ENCODE data around the gene PROP1. TPM values are rescaled to one million over a fixed set of nuclear protein-coding genes. Genes with fewer than 3 reads are reported as not detected.
A peak's percentile ranks its signal among the peaks of the same experiment; 100 is the strongest.
"Not testable (repeated sequence)": the region's sequence is repeated elsewhere in the genome, so short reads cannot be mapped to it uniquely, and the experiment has no call there.

The PROP1 gene
- total RNA-seq, 1 experiment from 2014 or later, result not detected

- Histone ChIP-seq H3K79me2 (ENCODE audit: low read length) (no peaks in the 10 kb centered on the region), H2AFZ (ENCODE audit: low read length) (no peak overlapping the region), H4K20me1 (ENCODE audit: insufficient read depth, low read depth, low read length) (no peaks in the 10 kb centered on the region), H3K9ac (ENCODE audit: low read length) (no peak overlapping the region), H3K27me3 (ENCODE audit: low read length) (no peaks in the 10 kb centered on the region), H3K27ac (ENCODE audit: low read length) (no peak overlapping the region), H3K36me3 (ENCODE audit: insufficient read depth, low read length) (no peaks in the 10 kb centered on the region), H3K9me2 (replicated peaks; ENCODE audit: insufficient read depth, low read length) (no peaks in the 10 kb centered on the region), H3K4me3 (ENCODE audit: low read length) (no peak overlapping the region), H3K9me3 (ENCODE audit: low read length) (no peaks in the 10 kb centered on the region), H3K4me2 (ENCODE audit: low read depth, low read length, poor library complexity, severe bottlenecking) (no peak overlapping the region), H3K4me1 (ENCODE audit: low read length) (no peaks in the 10 kb centered on the region)
- DNase-seq, result peak; percentile 10
These were observed 11.3 kb downstream of the PROP1 start for GRCh38 chr5:177984584-177985206.

- H3K9ac ChIP-seq (ENCODE audit: low read length), result no peak overlapping the region
- H3K4me1 ChIP-seq (ENCODE audit: low read length), result no peaks in the 10 kb centered on the region
- H2AFZ ChIP-seq (ENCODE audit: low read length), result no peak overlapping the region
- no peak overlapping the region for H3K4me3 ChIP-seq (ENCODE audit: low read length)
- no peaks in the 10 kb centered on the region for H3K79me2 ChIP-seq (ENCODE audit: low read length)
- H3K27ac ChIP-seq (ENCODE audit: low read length), result no peak overlapping the region
- H3K36me3 ChIP-seq (ENCODE audit: insufficient read depth, low read length), result no peaks in the 10 kb centered on the region
- DNase-seq, result peak; percentile 17
- H4K20me1 ChIP-seq (ENCODE audit: insufficient read depth, low read depth, low read length), result no peaks in the 10 kb centered on the region
- H3K27me3 ChIP-seq (ENCODE audit: low read length), result no peaks in the 10 kb centered on the region
- H3K9me3 ChIP-seq (ENCODE audit: low read length), result no peaks in the 10 kb centered on the region
- no peak overlapping the region for H3K4me2 ChIP-seq (ENCODE audit: low read depth, low read length, poor library complexity, severe bottlenecking)
- no peaks in the 10 kb centered on the region for H3K9me2 ChIP-seq (replicated peaks; ENCODE audit: insufficient read depth, low read length)
These were observed 12.1 kb downstream of the PROP1 start for GRCh38 chr5:177983763-177984583.

GRCh38 chr5:177982956-177983355 lies 13.1 kb downstream of the PROP1 start:
- Histone ChIP-seq H3K79me2 (ENCODE audit: low read length) (no peaks in the 10 kb centered on the region), H3K36me3 (ENCODE audit: insufficient read depth, low read length) (no peaks in the 10 kb centered on the region), H2AFZ (ENCODE audit: low read length) (no peak overlapping the region), H3K4me3 (ENCODE audit: low read length) (no peak overlapping the region), H3K27ac (ENCODE audit: low read length) (no peak overlapping the region), H3K4me2 (ENCODE audit: low read depth, low read length, poor library complexity, severe bottlenecking) (no peak overlapping the region), H3K9me3 (ENCODE audit: low read length) (no peaks in the 10 kb centered on the region), H3K9me2 (replicated peaks; ENCODE audit: insufficient read depth, low read length) (no peaks in the 10 kb centered on the region), H3K27me3 (ENCODE audit: low read length) (no peaks in the 10 kb centered on the region), H3K9ac (ENCODE audit: low read length) (no peak overlapping the region), H3K4me1 (ENCODE audit: low read length) (no peaks in the 10 kb centered on the region), H4K20me1 (ENCODE audit: insufficient read depth, low read depth, low read length) (no peaks in the 10 kb centered on the region)
- DNase-seq, result peak; percentile 21

- Histone ChIP-seq H3K79me2 (ENCODE audit: low read length) (no peaks in the 10 kb centered on the region), H3K4me1 (ENCODE audit: low read length) (no peaks in the 10 kb centered on the region), H3K27ac (ENCODE audit: low read length) (no peak overlapping the region), H3K9me3 (ENCODE audit: low read length) (no peaks in the 10 kb centered on the region), H3K36me3 (ENCODE audit: insufficient read depth, low read length) (no peaks in the 10 kb centered on the region), H3K9me2 (replicated peaks; ENCODE audit: insufficient read depth, low read length) (no peaks in the 10 kb centered on the region), H3K27me3 (ENCODE audit: low read length) (no peaks in the 10 kb centered on the region), H3K9ac (ENCODE audit: low read length) (no peak overlapping the region), H4K20me1 (ENCODE audit: insufficient read depth, low read depth, low read length) (no peaks in the 10 kb centered on the region), H3K4me3 (ENCODE audit: low read length) (no peak overlapping the region), H2AFZ (ENCODE audit: low read length) (no peak overlapping the region), H3K4me2 (ENCODE audit: low read depth, low read length, poor library complexity, severe bottlenecking) (no peak overlapping the region)
- DNase-seq, result peak; percentile 68
These were observed 13.8 kb downstream of the PROP1 start for GRCh38 chr5:177982072-177982727.

- no peak overlapping the region for H3K4me3 ChIP-seq (ENCODE audit: low read length)
- H3K9ac ChIP-seq (ENCODE audit: low read length), result no peak overlapping the region
- H4K20me1 ChIP-seq (ENCODE audit: insufficient read depth, low read depth, low read length), result no peaks in the 10 kb centered on the region
- H3K27ac ChIP-seq (ENCODE audit: low read length), result no peak overlapping the region
- no peaks in the 10 kb centered on the region for H3K79me2 ChIP-seq (ENCODE audit: low read length)
- no peaks in the 10 kb centered on the region for H3K9me2 ChIP-seq (replicated peaks; ENCODE audit: insufficient read depth, low read length)
- H3K27me3 ChIP-seq (ENCODE audit: low read length), result no peaks in the 10 kb centered on the region
- H3K36me3 ChIP-seq (ENCODE audit: insufficient read depth, low read length), result no peaks in the 10 kb centered on the region
- H3K4me1 ChIP-seq (ENCODE audit: low read length), result no peaks in the 10 kb centered on the region
- H3K9me3 ChIP-seq (ENCODE audit: low read length), result no peaks in the 10 kb centered on the region
- DNase-seq, result peak; percentile 17
- no peak overlapping the region for H2AFZ ChIP-seq (ENCODE audit: low read length)
- H3K4me2 ChIP-seq (ENCODE audit: low read depth, low read length, poor library complexity, severe bottlenecking), result no peak overlapping the region
These were observed 14.6 kb downstream of the PROP1 start for GRCh38 chr5:177981296-177982071.

GRCh38 chr5:177980743-177981151 lies 15.3 kb downstream of the PROP1 start:
- Histone ChIP-seq H3K9me2 (replicated peaks; ENCODE audit: insufficient read depth, low read length) (no peaks in the 10 kb centered on the region), H3K9me3 (ENCODE audit: low read length) (no peaks in the 10 kb centered on the region), H3K27ac (ENCODE audit: low read length) (no peak overlapping the region), H3K27me3 (ENCODE audit: low read length) (no peaks in the 10 kb centered on the region), H3K79me2 (ENCODE audit: low read length) (no peaks in the 10 kb centered on the region), H3K4me1 (ENCODE audit: low read length) (no peaks in the 10 kb centered on the region), H3K4me3 (ENCODE audit: low read length) (no peak overlapping the region), H3K36me3 (ENCODE audit: insufficient read depth, low read length) (no peaks in the 10 kb centered on the region), H3K4me2 (ENCODE audit: low read depth, low read length, poor library complexity, severe bottlenecking) (no peak overlapping the region), H2AFZ (ENCODE audit: low read length) (no peak overlapping the region), H4K20me1 (ENCODE audit: insufficient read depth, low read depth, low read length) (no peaks in the 10 kb centered on the region), H3K9ac (ENCODE audit: low read length) (no peak overlapping the region)
- peak; percentile 39 for DNase-seq

GRCh38 chr5:177977600-177977999 lies 18.4 kb downstream of the PROP1 start:
- not testable (repeated sequence) for H3K27me3 ChIP-seq (ENCODE audit: low read length); H3K4me2 ChIP-seq (ENCODE audit: low read depth, low read length, poor library complexity, severe bottlenecking); H4K20me1 ChIP-seq (ENCODE audit: insufficient read depth, low read depth, low read length); H3K79me2 ChIP-seq (ENCODE audit: low read length); H3K36me3 ChIP-seq (ENCODE audit: insufficient read depth, low read length); H3K9ac ChIP-seq (ENCODE audit: low read length); H3K27ac ChIP-seq (ENCODE audit: low read length); H3K4me3 ChIP-seq (ENCODE audit: low read length); H3K4me1 ChIP-seq (ENCODE audit: low read length); H3K9me3 ChIP-seq (ENCODE audit: low read length); H3K9me2 ChIP-seq (replicated peaks; ENCODE audit: insufficient read depth, low read length); H2AFZ ChIP-seq (ENCODE audit: low read length)
- DNase-seq, result peak; percentile 1

Measured in Karpas-422 (cell line).